ENCODE results near the gene STK4.

GRCh38 chr20:44959638-44960102 is 6.6 kb upstream of the STK4 start:
- TF ChIP-seq CTCF (IDR thresholded peaks at IDR 0.05; ENCODE audit: insufficient read depth, low read length), result no peak
- TF ChIP-seq POLR2AphosphoS5 (IDR thresholded peaks at IDR 0.05; ENCODE audit: low read depth), result no peak
- TF ChIP-seq SPI1 (IDR thresholded peaks at IDR 0.05; ENCODE audit: borderline replicate concordance, low read depth), result no peak
- no peak for TF ChIP-seq REST (IDR thresholded peaks at IDR 0.05; ENCODE audit: insufficient replicate concordance, low read depth)

Data from HL-60 (cell line).